ENCODE results near the gene CREB5.

The CREB5 gene

GRCh38 chr7:28477041-28477442, 64.7 kb downstream of the CREB5 start:
- FAIRE-seq (no peak), DNase-seq (ENCODE audit: low spot score) (no peak)

GRCh38 chr7:28478656-28479055, 66.3 kb downstream of the CREB5 start:
- FAIRE-seq (no peak), DNase-seq (ENCODE audit: low spot score) (no peak)

GRCh38 chr7:28479507-28479947, 67.2 kb downstream of the CREB5 start:
- DNase-seq (ENCODE audit: low spot score), result no peak

GRCh38 chr7:28480595-28480994, 68.3 kb downstream of the CREB5 start:
- FAIRE-seq, result no peak

More at GRCh38 chr7:28479507-28479947, 67.2 kb downstream of the CREB5 start:
- FAIRE-seq, result no peak

GRCh38 chr7:28481091-28481926, 69.0 kb downstream of the CREB5 start:
- DNase-seq (ENCODE audit: low spot score), result no peak
- FAIRE-seq, result no peak

More at GRCh38 chr7:28480595-28480994, 68.3 kb downstream of the CREB5 start:
- no peak for DNase-seq (ENCODE audit: low spot score)

- DNase-seq (ENCODE audit: low spot score), result no peak
- FAIRE-seq, result no peak
Measured at GRCh38 chr7:28483112-28483511, 70.8 kb downstream of the CREB5 start.

- no peak for DNase-seq (ENCODE audit: low spot score)
Measured at GRCh38 chr7:28483908-28484605, 71.7 kb downstream of the CREB5 start.

GRCh38 chr7:28484606-28484935, 72.3 kb downstream of the CREB5 start:
- FAIRE-seq, result no peak

More at GRCh38 chr7:28483908-28484605, 71.7 kb downstream of the CREB5 start:
- no peak for FAIRE-seq

GRCh38 chr7:28487487-28487886, 75.2 kb downstream of the CREB5 start:
- no peak for FAIRE-seq

More at GRCh38 chr7:28484606-28484935, 72.3 kb downstream of the CREB5 start:
- no peak for DNase-seq (ENCODE audit: low spot score)

GRCh38 chr7:28488061-28488791, 75.9 kb downstream of the CREB5 start:
- no peak for FAIRE-seq
- DNase-seq (ENCODE audit: low spot score), result no peak

More at GRCh38 chr7:28487487-28487886, 75.2 kb downstream of the CREB5 start:
- DNase-seq (ENCODE audit: low spot score), result no peak

GRCh38 chr7:28490831-28491230, 78.5 kb downstream of the CREB5 start:
- FAIRE-seq (no peak), DNase-seq (ENCODE audit: low spot score) (no peak)

- no peak for FAIRE-seq
- DNase-seq (ENCODE audit: low spot score), result no peak
Measured at GRCh38 chr7:28493477-28493876, 81.2 kb downstream of the CREB5 start.

GRCh38 chr7:28497009-28497408, 84.7 kb downstream of the CREB5 start:
- DNase-seq (ENCODE audit: low spot score), result no peak
- FAIRE-seq, result no peak

- DNase-seq (ENCODE audit: low spot score), result no peak
Measured at GRCh38 chr7:28498636-28499035, 86.3 kb downstream of the CREB5 start.

GRCh38 chr7:28500138-28500537, 87.8 kb downstream of the CREB5 start:
- DNase-seq (ENCODE audit: low spot score) (no peak), FAIRE-seq (no peak)

More at GRCh38 chr7:28498636-28499035, 86.3 kb downstream of the CREB5 start:
- FAIRE-seq, result no peak

GRCh38 chr7:28502408-28502807, 90.1 kb downstream of the CREB5 start:
- FAIRE-seq (no peak), DNase-seq (ENCODE audit: low spot score) (no peak)

GRCh38 chr7:28503396-28503795, 91.1 kb downstream of the CREB5 start:
- DNase-seq (ENCODE audit: low spot score) (no peak), FAIRE-seq (no peak)

- FAIRE-seq, result no peak
- no peak for DNase-seq (ENCODE audit: low spot score)
Measured at GRCh38 chr7:28505014-28505413, 92.7 kb downstream of the CREB5 start.

- no peak for FAIRE-seq
- no peak for DNase-seq (ENCODE audit: low spot score)
Measured at GRCh38 chr7:28505867-28506266, 93.5 kb downstream of the CREB5 start.

- no peak for DNase-seq (ENCODE audit: low spot score)
- FAIRE-seq, result no peak
Measured at GRCh38 chr7:28507525-28508282, 95.4 kb downstream of the CREB5 start.
